CD14-positive monocyte (primary cell): ENCODE measurements around the gene SRCAP. TPM values are rescaled to one million over a fixed set of nuclear protein-coding genes. Genes with fewer than 3 reads are reported as not detected.
A peak's percentile ranks its signal among the peaks of the same experiment; 100 is the strongest.

Experiments
- DNase-seq, 3 donors: peaks; one replicate each; pipeline ENCODE4 v3.0.0-alpha.2; 2011 to 2022
- H2AFZ ChIP-seq: 2 replicates; pipeline ENCODE4 v1.6.0; 2012; ENCODE audit warnings: mild to moderate bottlenecking, low read depth, low read length, inconsistent platforms; ENCODE audit not compliant: insufficient read depth, poor library complexity, severe bottlenecking
- H3K27ac ChIP-seq, 2 donors: 1 replicate in 1 of 2; 2 replicates in 1 of 2; pipeline ENCODE4 v1.5.1; 2012 to 2013; ENCODE audit warnings: low read length in 2 of 2, control low read depth in 1 of 2, inconsistent platforms in 1 of 2, low read depth in 1 of 2, mild to moderate bottlenecking in 1 of 2
- H3K27me3 ChIP-seq, 2 donors: one replicate each; pipeline versions ENCODE4 v1.6.0 to v1.6.1; 2011 to 2013; ENCODE audit warnings: low read length in 2 of 2; ENCODE audit not compliant: control insufficient read depth in 2 of 2, insufficient read depth in 2 of 2
- H3K36me3 ChIP-seq, 2 donors: replicated peaks in 1 of 2; 1 replicate in 1 of 2; 2 replicates in 1 of 2; pipeline versions ENCODE4 v1.5.1 to v1.6.1; 2012 to 2013; ENCODE audit warnings: low read length in 2 of 2, control low read depth in 1 of 2, inconsistent platforms in 1 of 2, mild to moderate bottlenecking in 1 of 2; ENCODE audit not compliant: insufficient read depth in 2 of 2, control insufficient read depth in 1 of 2
- H3K4me1 ChIP-seq, 2 donors: 1 replicate in 1 of 2; 2 replicates in 1 of 2; pipeline versions ENCODE4 v1.5.1 to v1.6.1; 2012 to 2013; ENCODE audit warnings: low read length in 2 of 2, control low read depth in 1 of 2, inconsistent platforms in 1 of 2, mild to moderate bottlenecking in 1 of 2, moderate library complexity in 1 of 2; ENCODE audit not compliant: insufficient read depth in 2 of 2, control insufficient read depth in 1 of 2
- H3K4me2 ChIP-seq: replicated peaks from 2 replicates; pipeline ENCODE3; 2012; ENCODE audit warnings: low read length, moderate library complexity, mild to moderate bottlenecking; ENCODE audit not compliant: poor library complexity, severe bottlenecking; ENCODE audit errors: extremely low read depth
- H3K4me3 ChIP-seq, 3 experiments: fragments of 200-600 bp in 1 of 3; sonication (generic) in 1 of 3; replicated peaks in 1 of 3; 1 replicate in 2 of 3; 2 replicates in 1 of 3; pipeline ENCODE4 v1.5.1; 2011 to 2013; ENCODE audit warnings: low read length in 3 of 3, mild to moderate bottlenecking in 3 of 3, control low read depth in 2 of 3, low read depth in 2 of 3, inconsistent platforms in 1 of 3, moderate library complexity in 1 of 3
- H3K79me2 ChIP-seq: 2 replicates; pipeline ENCODE4 v1.6.0; 2012; ENCODE audit warnings: mild to moderate bottlenecking, control low read depth, inconsistent platforms, low read length, moderate library complexity; ENCODE audit not compliant: insufficient read depth
- H3K9ac ChIP-seq: 2 replicates; pipeline ENCODE4 v1.6.0; 2017; ENCODE audit warnings: low read length, mild to moderate bottlenecking; ENCODE audit not compliant: insufficient read depth, poor library complexity, severe bottlenecking
- H3K9me3 ChIP-seq, 2 donors: replicated peaks in 1 of 2; 1 replicate in 1 of 2; 2 replicates in 1 of 2; pipeline versions ENCODE4 v1.5.1 to v1.6.1; 2012 to 2013; ENCODE audit warnings: low read length in 2 of 2, control low read depth in 1 of 2; ENCODE audit not compliant: control insufficient read depth in 1 of 2, insufficient read depth in 1 of 2
- H4K20me1 ChIP-seq: 2 replicates; pipeline ENCODE4 v1.6.0; 2012; ENCODE audit warnings: mild to moderate bottlenecking, low read length, control low read depth, moderate library complexity; ENCODE audit not compliant: insufficient read depth
- H3K27ac Mint-ChIP-seq, 7 donors: one replicate each; pipeline ENCODE4 v1.8.0; 2020; ENCODE audit warnings: mild to moderate bottlenecking in 7 of 7, mixed read lengths in 7 of 7, moderate library complexity in 6 of 7, inconsistent platforms in 2 of 7
- H3K27me3 Mint-ChIP-seq, 3 donors: one replicate each; pipeline ENCODE4 v1.8.0; 2021 to 2022; ENCODE audit warnings: low read depth in 3 of 3, mild to moderate bottlenecking in 3 of 3, mixed read lengths in 3 of 3, moderate library complexity in 3 of 3, inconsistent platforms in 1 of 3
- H3K36me3 Mint-ChIP-seq, 2 donors: one replicate each; pipeline ENCODE4 v1.8.0; 2020; ENCODE audit warnings: mixed read lengths in 2 of 2, inconsistent platforms in 1 of 2, mild to moderate bottlenecking in 1 of 2
- H3K4me1 Mint-ChIP-seq: one replicate; pipeline ENCODE4 v1.8.0; 2020; ENCODE audit warnings: mild to moderate bottlenecking, mixed read lengths
- H3K4me3 Mint-ChIP-seq, 2 donors: one replicate each; pipeline ENCODE4 v1.8.0; 2020; ENCODE audit warnings: mild to moderate bottlenecking in 2 of 2, mixed read lengths in 2 of 2, moderate library complexity in 1 of 2
- H3K9me3 Mint-ChIP-seq, 7 donors: one replicate each; pipeline ENCODE4 v1.8.0; 2020 to 2022; ENCODE audit warnings: mixed read lengths in 7 of 7, mild to moderate bottlenecking in 6 of 7, moderate library complexity in 6 of 7, inconsistent platforms in 2 of 7
- CTCF ChIP-seq: fragments of 200-600 bp; IDR thresholded peaks from one replicate; pipeline ENCODE4 v1.8.0; 2022; ENCODE audit warnings: antibody characterized with exemption, mild to moderate bottlenecking
- WGBS: methylation state at CpG from one replicate; pipeline ENCODE4 v1.1.5; 2013; ENCODE audit warnings: missing lambda C conversion rate; ENCODE audit not compliant: insufficient coverage; 5-methylcytosine and 5-hydroxymethylcytosine counted together
- intact Hi-C, 2 donors: fragments of 100-400 bp; cut with micrococcal nuclease; formaldehyde crosslinking; loops; one replicate each; pipeline versions ENCODE4 v1.15.0 to v1.15.1; 2023
- polyA plus RNA-seq, 3 donors: library from polyadenylated mRNA; depleted of rRNA in 1 of 3; unstranded in 2 of 3; stranded (reverse) in 1 of 3; fragments of 300-500 nt in 2 of 3; fragments of >200 nt in 1 of 3; fragmentation: Illumina TruSeq in 2 of 3; gene quantifications; 1 replicate in 2 of 3; 2 replicates in 1 of 3; pipeline ENCODE4 v1.2.3, GENCODE V29; 2012 to 2021

SRCAP gene
- polyA plus RNA-seq, 3 donors, result 3.0 to 16.0 (median 6.3) TPM

DNA sequence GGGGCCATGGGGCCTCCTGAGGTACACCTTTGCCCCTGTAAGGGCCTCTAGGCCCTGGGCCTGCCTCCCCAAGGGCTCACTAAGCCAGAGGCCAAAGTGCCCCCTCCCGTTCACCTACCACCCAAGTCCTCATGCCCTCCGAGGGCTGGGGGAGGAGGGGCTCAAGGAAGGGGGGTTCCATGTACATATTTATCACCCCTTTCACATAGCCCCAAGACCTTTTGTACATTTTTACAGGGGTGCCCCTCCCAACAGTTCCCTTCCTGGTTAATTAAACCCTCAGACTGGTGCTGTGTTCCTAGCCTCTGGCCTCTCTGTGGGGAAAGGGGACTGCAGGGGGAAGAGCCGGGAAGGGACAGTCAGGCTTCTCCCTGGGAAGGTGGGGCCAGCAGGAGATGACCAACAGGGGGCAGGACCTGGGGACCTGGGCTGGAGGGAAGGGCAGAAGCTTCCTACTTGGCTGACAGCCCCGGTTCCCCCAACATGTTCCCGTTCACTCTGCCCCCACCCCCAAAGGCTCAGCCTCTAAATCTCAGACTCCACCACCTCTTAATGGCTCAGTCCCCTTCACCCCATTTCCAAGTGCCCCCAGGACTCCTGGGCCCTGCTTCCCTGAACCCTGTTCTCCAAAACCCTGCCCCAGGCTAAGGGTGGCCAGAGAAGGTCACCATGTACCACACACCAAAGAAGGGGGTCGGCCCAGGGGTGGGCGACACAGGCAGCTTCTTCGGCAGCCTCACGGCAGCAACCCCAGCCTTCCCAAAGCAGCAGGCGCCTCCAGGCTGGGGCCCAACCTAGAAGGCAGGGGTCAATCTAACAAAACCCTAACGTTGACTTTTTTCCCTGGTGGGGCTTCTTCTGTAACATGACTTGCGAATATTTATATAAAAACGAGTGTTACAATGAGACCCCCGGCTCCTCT is 28.8 kb upstream of the SRCAP start:
- Histone ChIP-seq H2AFZ (no peak overlapping the region), H3K4me1 (no peaks in the 10 kb centered on the region), H3K9ac (no peak overlapping the region), H3K79me2 (peaks cover 4% of the 10 kb centered on the region), H3K4me2 (no peak overlapping the region), H4K20me1 (peaks cover 53% of the 10 kb centered on the region), H3K9me3 (no peaks in the 10 kb centered on the region), H3K27me3 (no peaks in the 10 kb centered on the region), H3K4me3 (no peak overlapping the region), H3K27ac (no peak overlapping the region), H3K36me3 (peaks cover 54 to 59% of the 10 kb centered on the region in 2 donors)
- no peak for DNase-seq
- WGBS, result 94% methylated on average over 7 of the region's 14 CpGs
- no peak for TF ChIP-seq CTCF
- H3K27me3 Mint-ChIP-seq, result no peaks in the 10 kb centered on the region
- no peaks in the 10 kb centered on the region for H3K4me1 Mint-ChIP-seq
- peaks cover 40 to 63% of the 10 kb centered on the region in 2 donors for H3K36me3 Mint-ChIP-seq
- no peaks in the 10 kb centered on the region for H3K9me3 Mint-ChIP-seq
- intact Hi-C loops, result no loop called here
- no peak overlapping the region for H3K4me3 Mint-ChIP-seq
- H3K27ac Mint-ChIP-seq, result peak overlapping the region in 4 of 7 donors; percentile 21 to 61 (median 47)

- H2AFZ ChIP-seq, result no peak overlapping the region
- Mint-ChIP-seq H3K27ac (no peak overlapping the region), H3K27me3 (peaks cover 0 to 3% (median 2%) of the 10 kb centered on the region in 3 donors), H3K4me3 (no peak overlapping the region), H3K9me3 (no peaks in the 10 kb centered on the region), H3K4me1 (no peaks in the 10 kb centered on the region), H3K36me3 (peaks cover 6 to 15% of the 10 kb centered on the region in 2 donors)
- no peaks in the 10 kb centered on the region for H3K4me1 ChIP-seq
- H3K27me3 ChIP-seq, result no peaks in the 10 kb centered on the region
- no peak overlapping the region for H3K9ac ChIP-seq
- H3K4me2 ChIP-seq, result no peak overlapping the region
- H3K4me3 ChIP-seq, result no peak overlapping the region
- peaks cover 7% of the 10 kb centered on the region for H4K20me1 ChIP-seq
- no peak for DNase-seq
- WGBS, result 98% methylated on average over 6 of the region's 10 CpGs
- H3K27ac ChIP-seq, result no peak overlapping the region
- H3K9me3 ChIP-seq, result no peaks in the 10 kb centered on the region
- intact Hi-C loops, result no loop called here
- TF ChIP-seq CTCF, result no peak
- peaks cover 5 to 9% of the 10 kb centered on the region in 2 donors for H3K36me3 ChIP-seq
- no peaks in the 10 kb centered on the region for H3K79me2 ChIP-seq
Observed at GRCh38 chr16:30675143-30675542, 23.8 kb upstream of the SRCAP start.
